ENCODE data around the gene AFAP1L2. TPM values are rescaled to one million over a fixed set of nuclear protein-coding genes. Genes with fewer than 3 reads are reported as not detected.
A peak's percentile ranks its signal among the peaks of the same experiment; 100 is the strongest.

AFAP1L2 gene
- total and polyA plus RNA-seq, 2 experiments from 2014 or later = not detected

DNA sequence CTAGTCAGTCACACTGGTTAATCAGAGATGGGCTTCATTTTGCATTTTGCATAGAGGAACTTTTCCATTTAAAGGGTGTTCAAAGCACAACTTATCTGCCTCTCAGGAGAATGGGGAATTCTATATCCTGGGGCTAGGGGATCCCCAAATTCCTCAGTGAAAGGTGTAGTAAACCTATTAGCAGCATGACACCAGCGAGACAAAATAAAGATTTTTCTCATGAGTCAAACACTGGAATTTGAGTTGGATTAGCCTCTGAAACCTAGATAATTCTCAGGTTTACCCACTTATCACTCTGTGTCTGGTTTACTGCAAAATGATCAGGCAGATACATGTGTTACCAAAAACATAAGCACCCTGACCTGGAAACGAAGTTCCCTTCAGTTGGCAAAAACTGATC is 2.1 kb downstream of the AFAP1L2 start:
- H3K4me1 ChIP-seq (ENCODE audit: insufficient read depth) = no peaks in the 10 kb centered on the region
- no peak for DNase-seq
- in situ Hi-C loops (cut with MboI) = no loop called here
- H3K9me3 ChIP-seq (ENCODE audit: low read depth) = no peaks in the 10 kb centered on the region
- no peak overlapping the region for H3K27ac ChIP-seq
- H3K9ac ChIP-seq = no peak overlapping the region
- no peaks in the 10 kb centered on the region for H3F3A ChIP-seq (ENCODE audit: insufficient read depth)
- H2AFZ ChIP-seq = no peak overlapping the region
- no peaks in the 10 kb centered on the region for H3K79me2 ChIP-seq (ENCODE audit: insufficient read depth)
- no peak overlapping the region for H3K4me3 ChIP-seq
- peaks cover 88% of the 10 kb centered on the region for H3K27me3 ChIP-seq (replicated peaks; ENCODE audit: insufficient read depth)
- H4K20me1 ChIP-seq (ENCODE audit: insufficient read depth) = no peaks in the 10 kb centered on the region
- TF ChIP-seq EZH2phosphoT487 (IDR thresholded peaks at IDR 0.05; ENCODE audit: insufficient read depth, low read depth) (no peak), EZH2 (IDR thresholded peaks at IDR 0.05; ENCODE audit: insufficient read depth, poor library complexity, severe bottlenecking) (no peak)
- WGBS, 2 experiments (ENCODE audit: low coverage in 1 of 2, low lambda C conversion rate in 2 of 2, missing lambda C conversion rate in 2 of 2) = 24 to 34% methylated on average over 2 of the region's 2 CpGs
- H3K9me2 ChIP-seq (ENCODE audit: insufficient read depth) = no peaks in the 10 kb centered on the region
- no peaks in the 10 kb centered on the region for H3K36me3 ChIP-seq (ENCODE audit: low read depth)
- H3K4me2 ChIP-seq (ENCODE audit: unreplicated experiment) = no peak overlapping the region

- 1% methylated on average over 7 of the region's 7 CpGs for WGBS, 2 experiments (ENCODE audit: low coverage in 1 of 2, low lambda C conversion rate in 2 of 2, missing lambda C conversion rate in 2 of 2)
- Histone ChIP-seq H3F3A (ENCODE audit: insufficient read depth) (no peaks in the 10 kb centered on the region), H3K79me2 (ENCODE audit: insufficient read depth) (no peaks in the 10 kb centered on the region), H3K36me3 (ENCODE audit: low read depth) (no peaks in the 10 kb centered on the region), H4K20me1 (ENCODE audit: insufficient read depth) (no peaks in the 10 kb centered on the region), H3K4me1 (ENCODE audit: insufficient read depth) (no peaks in the 10 kb centered on the region), H3K9me2 (ENCODE audit: insufficient read depth) (no peaks in the 10 kb centered on the region), H2AFZ (no peak overlapping the region), H3K4me3 (no peak overlapping the region), H3K9ac (no peak overlapping the region), H3K4me2 (ENCODE audit: unreplicated experiment) (no peak overlapping the region), H3K27me3 (replicated peaks; ENCODE audit: insufficient read depth) (peaks cover 90% of the 10 kb centered on the region), H3K9me3 (ENCODE audit: low read depth) (no peaks in the 10 kb centered on the region), H3K27ac (no peak overlapping the region)
- peak; percentile 67 for DNase-seq
- in situ Hi-C loops (cut with MboI) = no loop called here
- TF ChIP-seq EZH2phosphoT487 (IDR thresholded peaks at IDR 0.05; ENCODE audit: insufficient read depth, low read depth) (no peak), EZH2 (IDR thresholded peaks at IDR 0.05; ENCODE audit: insufficient read depth, poor library complexity, severe bottlenecking) (no peak)
Observed at GRCh38 chr10:114401195-114401791, 3.0 kb downstream of the AFAP1L2 start.

GRCh38 chr10:114400091-114400490 is 4.2 kb downstream of the AFAP1L2 start:
- Histone ChIP-seq H3F3A (ENCODE audit: insufficient read depth) (no peaks in the 10 kb centered on the region), H3K27me3 (replicated peaks; ENCODE audit: insufficient read depth) (peaks cover 88% of the 10 kb centered on the region), H3K4me3 (no peak overlapping the region), H3K9me2 (ENCODE audit: insufficient read depth) (no peaks in the 10 kb centered on the region), H4K20me1 (ENCODE audit: insufficient read depth) (no peaks in the 10 kb centered on the region), H3K36me3 (ENCODE audit: low read depth) (no peaks in the 10 kb centered on the region), H3K9me3 (ENCODE audit: low read depth) (no peaks in the 10 kb centered on the region), H2AFZ (no peak overlapping the region), H3K9ac (no peak overlapping the region), H3K79me2 (ENCODE audit: insufficient read depth) (no peaks in the 10 kb centered on the region), H3K4me2 (ENCODE audit: unreplicated experiment) (no peak overlapping the region), H3K4me1 (ENCODE audit: insufficient read depth) (no peaks in the 10 kb centered on the region), H3K27ac (no peak overlapping the region)
- 58 to 61% methylated on average over 3 of the region's 3 CpGs for WGBS, 2 experiments (ENCODE audit: low coverage in 1 of 2, low lambda C conversion rate in 2 of 2, missing lambda C conversion rate in 2 of 2)
- no peak for TF ChIP-seq EZH2phosphoT487 (IDR thresholded peaks at IDR 0.05; ENCODE audit: insufficient read depth, low read depth)
- TF ChIP-seq EZH2 (IDR thresholded peaks at IDR 0.05; ENCODE audit: insufficient read depth, poor library complexity, severe bottlenecking) = no peak
- no peak for DNase-seq
- in situ Hi-C loops (cut with MboI) = no loop called here

DNA sequence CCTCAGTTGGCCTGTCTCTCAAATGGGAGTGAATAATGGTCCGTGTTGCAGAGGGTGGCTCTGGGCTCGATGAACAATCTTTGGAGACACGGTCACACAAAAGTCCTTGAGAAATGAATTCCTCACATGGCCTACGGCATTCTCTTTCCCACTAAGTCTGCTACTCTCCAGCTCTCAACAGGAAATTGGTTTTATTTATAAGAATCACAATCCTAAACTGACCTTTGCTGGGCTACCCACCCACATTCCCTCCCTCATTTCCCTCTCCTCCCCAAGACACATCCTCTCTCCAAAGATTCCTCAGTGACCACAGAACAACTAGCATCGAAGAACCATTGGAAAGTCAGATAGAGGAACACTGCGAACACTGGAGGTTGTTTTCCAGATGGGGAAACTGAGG is 4.7 kb downstream of the AFAP1L2 start:
- Histone ChIP-seq H3K27me3 (replicated peaks; ENCODE audit: insufficient read depth) (peaks cover 84% of the 10 kb centered on the region), H3K9ac (no peak overlapping the region), H3K4me1 (ENCODE audit: insufficient read depth) (no peaks in the 10 kb centered on the region), H3K36me3 (ENCODE audit: low read depth) (no peaks in the 10 kb centered on the region), H3K79me2 (ENCODE audit: insufficient read depth) (no peaks in the 10 kb centered on the region), H3F3A (ENCODE audit: insufficient read depth) (no peaks in the 10 kb centered on the region), H3K4me2 (ENCODE audit: unreplicated experiment) (no peak overlapping the region), H2AFZ (no peak overlapping the region), H3K9me2 (ENCODE audit: insufficient read depth) (no peaks in the 10 kb centered on the region), H3K9me3 (ENCODE audit: low read depth) (no peaks in the 10 kb centered on the region), H4K20me1 (ENCODE audit: insufficient read depth) (no peaks in the 10 kb centered on the region), H3K27ac (no peak overlapping the region), H3K4me3 (no peak overlapping the region)
- DNase-seq = no peak
- no peak for TF ChIP-seq EZH2phosphoT487 (IDR thresholded peaks at IDR 0.05; ENCODE audit: insufficient read depth, low read depth)
- TF ChIP-seq EZH2 (IDR thresholded peaks at IDR 0.05; ENCODE audit: insufficient read depth, poor library complexity, severe bottlenecking) = no peak
- WGBS, 2 experiments (ENCODE audit: low coverage in 1 of 2, low lambda C conversion rate in 2 of 2, missing lambda C conversion rate in 2 of 2) = 67 to 68% methylated on average over 6 of the region's 6 CpGs
- in situ Hi-C loops (cut with MboI) = no loop called here
